Raji (cell line): Measurements from ENCODE around the gene CABP7.

Experiments
- POLR2A ChIP-seq: IDR thresholded peaks from 2 replicates; pipeline ENCODE4 v1.6.1; 2011; ENCODE audit warnings: low read depth, low read length, control low read depth; ENCODE audit not compliant: insufficient read depth

The CABP7 gene

GRCh38 chr22:29729161-29729560 is 9.4 kb downstream of the CABP7 start:
- no peak for TF ChIP-seq POLR2A

GRCh38 chr22:29731058-29731850 is 11.5 kb downstream of the CABP7 start:
- TF ChIP-seq POLR2A, result no peak

DNA sequence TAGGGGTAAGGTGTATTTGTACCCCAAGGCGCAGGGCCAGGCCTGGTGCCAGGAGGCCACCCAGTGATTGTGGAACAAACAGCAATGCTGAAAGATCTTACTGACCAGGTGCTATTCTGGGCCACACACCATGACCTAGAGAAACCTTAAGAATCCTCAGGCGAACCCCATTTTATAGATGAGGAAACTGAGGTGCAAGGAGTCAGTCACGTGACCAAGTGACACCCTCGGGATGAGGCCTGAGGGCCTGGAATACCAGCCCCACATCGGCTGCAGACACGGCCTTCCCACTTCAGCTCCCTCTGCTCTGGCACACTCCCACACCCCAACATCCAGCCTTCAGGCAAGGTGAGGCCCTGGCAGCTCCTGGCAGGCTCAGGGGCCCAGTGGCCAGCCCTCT is 13.1 kb downstream of the CABP7 start:
- no peak for TF ChIP-seq POLR2A

GRCh38 chr22:29733362-29734201 is 13.8 kb downstream of the CABP7 start:
- no peak for TF ChIP-seq POLR2A

GRCh38 chr22:29734406-29734805 is 14.6 kb downstream of the CABP7 start:
- TF ChIP-seq POLR2A, result no peak

- no peak for TF ChIP-seq POLR2A
Measured at GRCh38 chr22:29734838-29735237, 15.0 kb downstream of the CABP7 start.

GRCh38 chr22:29735416-29735815 is 15.6 kb downstream of the CABP7 start:
- TF ChIP-seq POLR2A, result no peak

DNA sequence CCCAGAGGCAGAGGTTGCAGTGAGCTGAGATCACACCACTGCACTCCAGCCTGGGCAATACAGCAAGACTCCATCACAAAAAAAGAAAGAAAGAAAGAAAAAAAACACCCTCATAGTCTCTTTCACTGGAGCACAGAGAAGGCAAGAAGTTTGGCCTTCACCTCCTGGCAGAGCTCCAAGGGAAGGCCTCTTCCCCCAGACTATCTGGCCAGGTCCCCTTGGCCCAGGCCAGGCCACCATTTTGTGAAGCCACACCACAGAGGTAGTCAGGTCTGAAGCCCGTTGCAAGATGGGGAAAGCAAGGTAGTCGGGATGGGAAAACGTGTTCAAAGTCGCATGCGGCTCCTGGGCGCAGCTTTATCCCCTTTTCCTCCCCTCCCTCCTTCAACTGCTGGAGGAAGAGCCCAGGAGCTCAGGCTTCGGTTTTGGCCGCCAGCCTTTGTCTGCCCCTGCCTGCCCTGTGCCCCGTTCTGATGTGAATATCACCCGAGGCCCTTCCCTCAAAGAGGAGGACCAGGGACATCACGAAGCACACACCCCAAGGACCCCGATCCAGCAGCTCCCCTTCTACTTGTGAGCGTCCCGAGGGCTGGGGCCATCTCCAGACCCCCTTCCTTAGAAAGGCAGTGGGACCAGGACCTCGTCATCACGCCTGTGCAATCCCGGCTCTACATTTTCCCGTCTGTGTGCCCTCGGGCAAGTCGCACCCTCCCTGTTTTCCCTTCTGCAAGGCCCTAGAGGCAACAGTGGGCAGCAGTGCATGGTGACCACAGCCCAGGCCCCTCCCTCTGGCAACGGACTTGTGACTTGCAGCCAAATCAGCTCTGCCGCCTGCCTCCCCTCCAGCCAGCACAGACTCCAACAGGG is 17.7 kb downstream of the CABP7 start:
- no peak for TF ChIP-seq POLR2A

DNA sequence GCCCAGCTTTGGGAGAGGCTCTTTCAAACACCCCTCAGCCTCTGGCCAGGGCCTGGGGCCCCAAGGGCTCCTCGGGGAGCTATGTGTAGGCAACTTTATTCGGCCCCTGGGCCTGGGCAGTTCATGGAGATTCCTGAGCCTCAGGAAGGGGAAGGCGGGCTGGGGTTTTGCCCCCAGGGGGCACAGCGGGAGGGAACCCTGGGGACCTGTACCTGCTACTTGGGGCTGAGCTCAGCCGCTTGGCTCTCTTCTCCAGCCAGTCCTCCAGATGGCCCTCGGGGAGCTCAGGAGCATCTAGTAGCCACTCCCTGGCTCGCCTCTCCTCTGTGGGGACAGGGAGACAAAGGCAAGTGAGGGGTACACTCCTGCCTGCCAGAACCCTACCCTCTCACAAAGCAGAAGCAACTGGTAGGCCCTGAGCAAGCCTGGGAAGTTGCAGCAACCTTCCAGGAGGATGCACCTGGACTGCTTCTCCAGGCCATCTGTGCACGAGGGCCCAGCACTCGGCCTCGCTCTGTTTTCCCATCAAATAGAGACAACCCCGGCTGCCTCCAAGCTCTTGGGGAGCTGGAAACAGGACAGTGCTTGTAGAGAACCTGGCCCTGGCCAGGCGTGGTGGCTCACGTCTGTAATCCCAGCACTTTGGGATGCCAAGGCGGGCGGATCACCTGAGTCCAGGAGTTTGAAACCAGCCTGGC is 18.5 kb downstream of the CABP7 start:
- TF ChIP-seq POLR2A, result no peak

DNA sequence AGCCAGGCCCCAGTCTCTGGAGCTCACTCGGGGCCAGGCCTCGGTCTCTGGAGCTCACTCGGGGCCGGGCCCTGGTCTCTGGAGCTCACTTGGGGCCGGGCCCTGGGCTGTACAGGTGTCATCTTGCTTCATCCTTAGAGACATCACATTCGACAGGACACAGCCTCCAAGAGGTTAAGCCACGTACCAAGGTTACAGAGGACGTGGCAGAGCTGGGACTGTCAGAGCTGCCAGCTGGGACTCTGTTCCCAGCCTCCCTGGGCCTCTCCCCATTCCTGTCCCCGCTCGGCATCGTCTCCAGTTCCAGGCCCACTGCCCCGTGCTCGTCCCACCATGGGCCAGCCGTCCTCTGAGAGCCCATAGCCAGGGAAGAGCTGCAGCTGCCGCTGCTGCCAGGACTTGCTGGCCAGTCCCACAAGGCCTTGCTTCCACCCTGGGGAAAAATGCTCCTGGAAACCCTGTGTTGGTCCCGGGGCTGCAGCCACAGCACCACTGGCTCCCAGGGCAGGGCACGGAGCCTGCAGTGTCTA is 19.6 kb downstream of the CABP7 start:
- no peak for TF ChIP-seq POLR2A

DNA sequence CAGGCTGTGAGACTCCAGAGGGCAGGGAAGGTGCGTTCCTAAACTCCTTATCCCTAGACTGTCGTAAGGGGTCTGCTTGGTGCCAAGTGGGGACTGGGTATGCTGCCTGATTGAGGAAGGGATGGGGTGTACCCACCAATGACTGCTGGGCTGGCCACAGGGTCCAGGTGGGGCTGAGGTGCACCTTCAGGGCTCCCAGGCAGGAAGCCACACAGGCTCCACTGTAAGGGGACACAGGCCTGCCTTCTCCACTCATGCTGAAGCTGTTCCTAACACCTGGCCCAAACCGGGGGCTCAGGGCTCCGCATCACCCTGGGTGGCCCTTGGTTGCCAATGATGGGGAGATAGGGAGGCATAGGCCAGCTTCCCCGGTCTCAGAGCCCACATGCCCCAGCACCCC is 20.4 kb downstream of the CABP7 start:
- no peak for TF ChIP-seq POLR2A

GRCh38 chr22:29741926-29742325 is 22.1 kb downstream of the CABP7 start:
- no peak for TF ChIP-seq POLR2A

DNA sequence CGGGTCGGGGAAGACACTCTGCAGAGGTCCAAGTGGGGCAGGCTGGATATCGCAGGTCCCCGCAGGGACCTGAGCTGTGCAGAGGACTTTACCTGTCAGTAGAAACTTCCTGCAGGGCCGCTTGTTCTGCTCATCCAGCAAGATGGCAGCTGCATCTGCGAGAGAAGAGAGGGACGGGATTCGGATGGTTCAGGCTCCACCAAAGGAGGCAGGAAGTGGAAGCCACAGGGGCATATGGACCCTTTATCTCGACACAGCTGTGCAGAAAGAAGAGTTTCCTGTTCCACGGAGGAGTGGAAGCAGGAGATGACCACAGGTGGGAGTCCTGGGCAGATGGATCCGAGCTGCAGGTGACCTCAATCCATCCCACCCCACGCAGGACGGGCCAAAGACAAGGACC is 22.5 kb downstream of the CABP7 start:
- TF ChIP-seq POLR2A, result no peak

- TF ChIP-seq POLR2A, result no peak
Measured at GRCh38 chr22:29744902-29745301, 25.1 kb downstream of the CABP7 start.
